AG09309 (cell line): ENCODE measurements around the gene BPIFB3.

Experiments
- DNase-seq: peaks from one replicate; pipeline ENCODE4 v3.0.0-alpha.2; 2010; ENCODE audit warnings: low read depth
- H3K4me3 ChIP-seq: 2 replicates; pipeline ENCODE4 v1.5.1; 2011; ENCODE audit warnings: mild to moderate bottlenecking, low read depth, low read length, moderate library complexity; ENCODE audit not compliant: control insufficient read depth
- TF ChIP-seq, protein P1 (sequence below): IDR thresholded peaks from 2 replicates; pipeline ENCODE4 v1.5.1; 2011; ENCODE audit warnings: mild to moderate bottlenecking, low read depth, low read length, inconsistent platforms; ENCODE audit not compliant: insufficient read depth, control insufficient read depth; ENCODE audit errors: missing control alignments

Gene BPIFB3

GRCh38 chr20:33069673-33070072 lies 16.0 kb downstream of the BPIFB3 start:
- DNase-seq = no peak
- no peak overlapping the region for H3K4me3 ChIP-seq
- TF ChIP-seq, protein P1, sequence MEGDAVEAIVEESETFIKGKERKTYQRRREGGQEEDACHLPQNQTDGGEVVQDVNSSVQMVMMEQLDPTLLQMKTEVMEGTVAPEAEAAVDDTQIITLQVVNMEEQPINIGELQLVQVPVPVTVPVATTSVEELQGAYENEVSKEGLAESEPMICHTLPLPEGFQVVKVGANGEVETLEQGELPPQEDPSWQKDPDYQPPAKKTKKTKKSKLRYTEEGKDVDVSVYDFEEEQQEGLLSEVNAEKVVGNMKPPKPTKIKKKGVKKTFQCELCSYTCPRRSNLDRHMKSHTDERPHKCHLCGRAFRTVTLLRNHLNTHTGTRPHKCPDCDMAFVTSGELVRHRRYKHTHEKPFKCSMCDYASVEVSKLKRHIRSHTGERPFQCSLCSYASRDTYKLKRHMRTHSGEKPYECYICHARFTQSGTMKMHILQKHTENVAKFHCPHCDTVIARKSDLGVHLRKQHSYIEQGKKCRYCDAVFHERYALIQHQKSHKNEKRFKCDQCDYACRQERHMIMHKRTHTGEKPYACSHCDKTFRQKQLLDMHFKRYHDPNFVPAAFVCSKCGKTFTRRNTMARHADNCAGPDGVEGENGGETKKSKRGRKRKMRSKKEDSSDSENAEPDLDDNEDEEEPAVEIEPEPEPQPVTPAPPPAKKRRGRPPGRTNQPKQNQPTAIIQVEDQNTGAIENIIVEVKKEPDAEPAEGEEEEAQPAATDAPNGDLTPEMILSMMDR = no peak

DNA sequence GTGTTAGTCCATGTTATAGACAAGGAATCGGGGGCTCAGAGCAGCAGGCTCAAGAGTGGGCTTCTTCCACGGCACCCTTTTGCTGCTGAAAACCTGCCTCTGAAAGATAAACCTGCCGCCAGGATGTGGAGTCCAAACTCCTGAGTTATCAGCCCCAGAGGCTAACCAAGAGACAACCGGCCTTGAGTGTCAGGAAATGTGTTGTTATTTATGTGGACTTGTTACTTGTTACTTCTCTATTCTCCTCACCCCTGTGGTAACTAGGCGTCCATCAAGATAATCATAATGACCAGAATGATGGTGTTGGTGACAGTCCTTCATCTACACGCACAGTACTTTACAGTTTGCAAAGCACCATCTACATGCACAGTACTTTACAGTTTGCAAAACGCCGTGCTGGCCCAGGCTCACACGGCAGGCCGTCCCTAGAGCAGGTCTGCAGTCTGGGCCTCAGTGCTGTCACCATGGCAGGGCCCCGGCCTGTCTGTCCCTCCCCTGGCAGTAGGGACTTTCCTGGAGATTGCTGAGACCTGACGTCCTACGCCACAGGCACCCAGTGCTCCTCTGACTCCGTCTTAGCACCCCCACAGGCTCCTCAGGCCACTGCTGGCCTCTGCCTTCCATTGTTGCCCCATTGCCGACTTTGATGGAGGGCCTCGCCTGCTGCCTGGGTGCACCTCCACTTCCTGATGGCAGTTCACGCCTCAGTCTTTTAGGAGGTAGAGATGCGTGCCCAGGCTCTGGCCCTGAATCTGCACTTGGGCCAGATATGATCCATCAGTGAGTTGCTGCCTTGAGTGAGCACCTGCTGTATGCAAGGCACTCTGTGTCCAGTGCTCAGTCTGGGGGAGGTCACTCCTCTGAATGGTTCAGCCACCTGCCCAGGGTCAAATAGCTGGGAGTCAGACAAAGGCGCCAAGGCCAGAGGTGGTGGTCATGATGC lies 16.7 kb downstream of the BPIFB3 start:
- H3K4me3 ChIP-seq = no peak overlapping the region
- TF ChIP-seq, protein P1 = no peak
- no peak for DNase-seq

DNA sequence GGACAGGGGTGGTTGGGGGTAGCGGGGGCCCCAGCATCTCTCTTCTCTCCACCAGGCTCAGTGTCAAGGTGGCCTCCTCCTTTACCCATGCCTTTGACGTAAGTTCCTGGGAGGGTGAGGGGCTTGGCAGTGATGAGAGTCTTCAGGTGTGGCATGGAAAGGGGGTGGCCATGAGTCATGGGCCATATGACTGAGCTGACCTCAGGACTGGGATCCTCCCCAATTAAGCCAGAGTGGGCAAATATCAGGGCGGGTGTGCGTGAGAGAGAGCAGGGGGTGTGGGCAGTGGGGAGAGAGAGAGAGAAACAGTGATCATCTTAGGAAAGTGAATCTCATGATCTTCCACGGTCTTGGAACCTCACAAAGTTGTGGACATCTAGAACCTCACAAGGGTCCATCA lies 17.5 kb downstream of the BPIFB3 start:
- TF ChIP-seq, protein P1 = no peak
- no peak overlapping the region for H3K4me3 ChIP-seq
- DNase-seq = no peak

DNA sequence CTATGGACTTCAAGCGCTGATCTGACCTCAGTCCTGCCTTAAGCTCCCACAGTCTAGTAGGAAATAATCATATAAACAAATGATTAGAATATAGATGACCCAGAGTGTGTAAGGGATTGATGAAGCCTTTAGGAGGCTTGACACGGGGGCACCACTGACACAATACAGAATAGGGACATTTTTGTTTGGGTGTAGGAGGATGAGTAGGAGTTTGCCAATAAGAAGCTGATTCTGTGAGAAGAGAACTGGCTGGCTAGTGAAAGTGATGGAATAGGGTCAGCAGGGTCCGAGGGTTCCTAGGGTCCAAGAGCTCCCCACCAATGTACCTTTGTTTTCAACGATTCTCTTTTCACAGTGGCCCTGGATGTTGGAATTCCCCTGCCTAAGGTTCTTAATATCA lies 18.7 kb downstream of the BPIFB3 start:
- H3K4me3 ChIP-seq = no peak overlapping the region
- TF ChIP-seq, protein P1 = no peak
- no peak for DNase-seq

DNA sequence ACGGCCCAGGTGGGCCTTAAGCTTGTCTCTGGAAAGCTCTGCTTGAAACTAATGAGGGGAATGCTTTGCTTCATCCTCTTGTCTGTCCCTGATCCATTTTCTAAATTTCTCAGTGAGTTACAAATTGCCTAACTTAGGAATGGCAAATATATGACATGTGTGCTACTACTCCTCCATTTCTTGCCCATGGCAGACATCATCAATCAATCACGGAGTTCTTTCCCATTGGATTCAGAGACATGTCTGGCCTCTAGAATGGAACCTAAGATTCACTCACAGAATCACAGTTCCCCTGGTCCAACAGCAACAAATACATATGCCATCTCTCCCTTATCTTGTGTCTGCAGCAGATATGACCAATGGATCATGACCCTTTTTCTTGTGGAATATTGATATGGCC lies 19.1 kb downstream of the BPIFB3 start:
- TF ChIP-seq, protein P1 = no peak
- H3K4me3 ChIP-seq = no peak overlapping the region
- DNase-seq = no peak

DNA sequence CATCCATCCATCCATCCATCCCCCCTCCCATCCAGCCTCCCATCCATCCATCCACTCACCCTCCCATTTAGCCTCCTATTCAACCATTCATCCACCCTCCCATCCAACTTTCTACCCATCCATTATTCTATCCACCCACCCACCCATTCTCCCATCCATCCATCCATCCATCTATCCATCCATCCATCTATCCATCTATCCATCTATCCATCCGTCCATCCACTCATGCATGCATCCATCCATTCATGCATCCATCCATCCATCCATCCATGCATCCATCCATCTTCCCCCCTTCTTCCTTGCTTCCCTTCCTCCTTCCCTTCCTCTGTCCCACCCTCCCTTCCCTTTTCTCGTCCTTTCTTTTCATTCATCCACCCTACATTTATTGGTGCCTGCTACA lies 21.0 kb downstream of the BPIFB3 start:
- H3K4me3 ChIP-seq = no peak overlapping the region
- no peak for DNase-seq
- TF ChIP-seq, protein P1 = no peak
